Measurements from ENCODE around the gene VWA3B.
"Not testable (repeated sequence)": the region's sequence is repeated elsewhere in the genome, so short reads cannot be mapped to it uniquely, and the experiment has no call there.

Gene VWA3B, protein sequence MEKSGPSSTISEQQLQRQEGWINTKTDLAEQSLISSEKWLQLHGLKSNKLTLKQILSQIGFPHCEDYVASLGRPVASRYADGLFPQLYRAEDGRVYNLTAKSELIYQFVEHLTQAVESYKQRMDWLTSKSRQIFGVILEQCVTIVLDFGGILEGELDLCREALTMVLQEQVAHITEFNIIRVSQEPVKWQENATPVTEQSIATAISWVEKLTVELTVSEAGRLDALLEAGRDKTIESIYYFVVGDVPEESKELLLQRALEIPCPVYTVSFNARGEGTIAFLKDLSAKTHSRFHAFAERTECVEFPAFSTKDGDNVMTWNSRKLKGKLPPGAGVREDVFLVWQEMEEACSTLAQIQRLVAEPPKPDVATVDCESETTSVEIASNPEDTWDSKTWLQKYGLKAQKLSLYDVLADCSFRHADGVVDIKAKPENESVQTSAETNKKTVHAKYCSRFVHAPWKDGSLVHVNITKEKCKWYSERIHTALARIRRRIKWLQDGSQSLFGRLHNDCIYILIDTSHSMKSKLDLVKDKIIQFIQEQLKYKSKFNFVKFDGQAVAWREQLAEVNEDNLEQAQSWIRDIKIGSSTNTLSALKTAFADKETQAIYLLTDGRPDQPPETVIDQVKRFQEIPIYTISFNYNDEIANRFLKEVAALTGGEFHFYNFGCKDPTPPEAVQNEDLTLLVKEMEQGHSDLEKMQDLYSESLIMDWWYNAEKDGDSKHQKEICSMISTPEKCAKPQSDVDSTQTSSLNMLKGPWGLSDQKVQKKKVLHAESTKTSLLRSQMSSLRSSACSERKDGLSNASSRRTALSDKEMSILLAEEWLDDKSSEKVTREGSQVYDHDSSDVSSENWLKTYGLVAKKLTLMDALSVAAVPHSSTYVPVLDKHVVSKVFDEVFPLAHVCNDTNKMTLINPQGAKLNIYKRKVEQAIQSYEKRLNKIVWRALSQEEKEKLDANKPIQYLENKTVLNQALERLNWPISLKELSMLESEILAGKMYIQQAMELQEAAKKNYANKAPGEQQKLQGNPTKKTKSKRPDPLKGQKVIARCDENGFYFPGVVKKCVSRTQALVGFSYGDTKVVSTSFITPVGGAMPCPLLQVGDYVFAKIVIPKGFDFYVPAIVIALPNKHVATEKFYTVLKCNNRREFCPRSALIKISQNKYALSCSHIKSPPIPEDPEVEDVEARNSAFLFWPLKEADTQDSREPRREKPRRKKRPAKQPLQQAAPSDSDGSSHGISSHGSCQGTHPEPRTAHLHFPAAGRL (N-terminal part only)

DNA sequence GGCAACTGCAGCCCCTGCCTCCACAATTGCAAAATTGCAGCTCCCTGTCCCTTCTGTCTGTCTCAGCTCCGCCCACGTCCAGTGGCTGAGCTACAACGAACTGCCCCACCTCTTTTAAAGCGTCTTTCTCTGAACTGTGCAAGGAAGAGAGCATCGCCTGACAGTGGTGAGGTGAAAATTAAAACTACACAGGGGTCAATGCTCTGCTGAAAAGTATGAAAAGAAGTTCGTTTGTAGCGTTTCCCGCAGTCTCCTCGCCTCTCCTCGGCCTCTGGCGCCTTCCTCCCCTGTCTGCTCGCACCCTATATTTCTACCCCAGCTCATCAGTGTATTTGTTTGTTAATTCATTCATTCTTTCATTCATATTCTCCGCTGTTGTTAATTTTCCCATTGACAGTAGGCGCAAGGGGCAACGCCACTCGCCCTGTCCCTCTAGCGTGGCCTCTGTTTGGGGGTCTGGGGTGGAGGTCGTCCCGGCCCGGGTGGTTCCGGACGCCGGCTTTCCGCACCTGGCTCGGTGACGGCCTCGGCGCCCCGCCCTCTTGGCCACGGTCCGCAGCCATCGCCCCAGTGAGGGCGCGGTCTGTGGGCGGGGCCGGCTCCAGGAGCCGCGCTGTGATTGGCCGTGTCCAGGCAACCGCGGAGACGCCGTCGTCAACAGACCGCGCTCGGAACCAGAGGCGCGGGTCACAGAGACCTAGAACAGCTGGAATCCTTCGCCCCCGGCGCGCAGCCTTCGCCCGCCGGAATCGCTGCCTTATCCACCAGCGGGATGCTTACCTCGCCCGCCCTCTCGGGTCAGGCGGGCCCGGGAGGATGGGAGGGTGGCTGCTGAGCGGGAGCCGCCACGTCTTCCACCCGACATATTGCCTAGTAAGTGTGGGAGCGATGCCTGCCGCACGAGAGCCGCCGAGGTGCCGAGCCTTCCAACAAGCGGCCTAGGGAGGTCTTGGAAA lies at the start of gene VWA3B:
Gene VWA3B, plus strand, starts transcription at position 677 of the 956 bp plus-strand sequence. CDS start 5,926 bp downstream, outside the sequence.
- peak; percentile 66 to 77 (median 71) for DNase-seq

DNA sequence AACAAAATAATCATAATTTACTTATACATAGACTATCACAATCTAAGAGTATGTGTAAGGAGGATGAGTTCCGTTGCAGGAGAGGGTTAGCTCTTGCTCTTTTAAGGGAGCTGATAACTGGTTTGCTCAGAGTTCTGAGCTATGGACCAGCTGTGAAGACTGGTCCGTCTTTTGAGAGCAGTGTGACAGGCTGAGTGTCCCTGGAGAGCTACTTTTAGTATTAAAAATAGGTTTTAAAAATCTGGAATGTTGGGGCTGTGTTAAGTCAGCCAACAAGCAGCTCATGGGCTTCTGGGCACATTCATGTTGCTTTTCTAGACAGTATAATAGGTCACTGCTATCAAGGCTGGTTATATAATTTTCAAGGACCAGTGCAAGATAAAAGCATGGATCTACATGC lies 49.8 kb upstream of the VWA3B start:
- no peak for DNase-seq

DNA sequence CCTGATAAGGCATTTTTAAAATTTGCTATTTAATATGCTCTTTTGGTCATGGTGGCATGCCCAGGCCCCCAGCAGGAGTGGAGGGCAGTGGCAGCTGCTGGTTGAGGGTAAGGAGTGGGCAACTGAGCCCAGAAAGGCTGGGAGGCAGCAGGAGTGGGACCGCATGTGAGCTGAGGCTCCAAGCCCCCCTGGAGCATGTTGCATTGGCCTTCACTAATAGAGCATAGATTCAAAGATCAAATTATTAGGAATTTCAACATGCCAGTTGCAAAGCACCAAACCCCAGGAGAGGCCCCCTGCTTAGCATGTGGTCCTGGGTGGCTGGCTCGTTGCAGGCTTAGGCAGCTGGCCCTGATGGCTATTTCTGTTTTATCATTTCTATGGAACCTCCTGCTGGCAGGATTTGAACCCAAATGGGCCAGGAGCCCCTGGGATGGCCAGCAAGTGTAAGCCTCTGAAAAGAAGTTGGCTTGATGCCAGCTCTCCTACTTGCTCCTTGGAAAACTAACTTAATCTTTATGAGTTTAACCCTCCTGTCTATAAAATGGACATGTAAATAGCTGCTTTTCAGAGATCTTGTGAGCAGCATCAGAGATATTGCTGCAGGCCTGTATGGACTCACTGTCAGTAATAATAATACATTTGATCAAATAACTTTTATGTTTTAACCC lies 49.2 kb upstream of the VWA3B start:
- DNase-seq = no peak

DNA sequence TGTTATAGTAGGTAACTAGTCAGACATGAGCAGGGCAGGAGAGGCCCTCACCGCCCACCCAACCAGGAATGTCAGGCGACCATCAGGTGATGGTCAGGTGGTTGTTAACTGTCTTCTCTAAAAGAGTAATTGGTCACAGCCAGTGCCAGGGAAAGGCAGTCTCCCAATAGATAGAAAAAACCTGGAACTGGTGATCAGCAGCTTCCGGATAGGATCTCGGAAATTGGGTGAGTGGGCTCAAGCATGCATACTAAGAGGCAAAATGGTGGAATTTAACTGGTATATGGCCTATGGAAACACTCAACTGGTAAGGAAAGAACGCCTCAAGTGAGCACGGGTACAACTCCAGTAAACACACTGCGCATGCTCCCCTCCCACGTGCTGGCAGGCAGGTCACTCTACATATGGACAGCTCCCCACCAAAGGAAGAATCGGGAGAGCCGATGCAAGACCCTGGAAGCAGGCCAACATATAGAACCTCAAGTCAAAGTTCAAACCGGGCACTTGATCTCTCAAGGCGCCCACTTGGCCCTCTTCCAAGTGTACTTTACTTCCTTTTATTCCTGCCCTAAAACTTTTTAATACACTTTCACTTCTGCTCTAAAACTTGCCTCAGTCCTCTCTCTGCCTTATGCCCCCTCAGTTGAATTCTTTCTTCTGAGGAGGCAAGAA lies 47.7 kb upstream of the VWA3B start:
- peak; percentile 78 to 81 (median 80) for DNase-seq

DNA sequence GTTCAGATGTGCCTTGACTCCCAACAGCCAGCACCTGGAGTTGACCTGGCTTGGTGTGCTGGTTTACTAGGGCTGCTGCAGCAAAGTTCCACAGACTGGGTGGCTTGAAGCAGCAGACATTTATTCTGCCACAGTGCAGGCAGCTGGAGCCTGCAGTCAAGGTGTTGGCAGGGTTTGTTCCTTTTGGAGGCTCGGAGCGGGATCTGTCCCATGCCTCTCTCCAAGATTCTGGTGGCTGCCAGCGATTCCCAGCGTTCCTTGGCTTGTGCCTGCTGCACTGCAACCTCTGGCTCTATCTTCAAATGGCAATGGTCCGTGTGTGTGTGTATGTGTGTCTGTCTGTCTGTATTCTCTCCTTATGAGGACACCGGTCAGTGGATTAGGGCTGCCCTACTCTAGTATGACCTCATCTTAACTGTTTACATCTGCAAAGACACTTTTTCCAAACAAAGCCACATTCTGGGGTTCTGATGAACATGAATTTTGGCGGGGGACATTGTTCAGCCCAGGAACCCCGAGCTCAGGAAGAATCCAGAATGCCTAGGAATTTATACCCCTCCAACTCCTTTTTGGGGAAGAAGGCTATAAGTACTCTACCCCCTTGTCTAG lies 46.5 kb upstream of the VWA3B start:
- no peak for DNase-seq

DNA sequence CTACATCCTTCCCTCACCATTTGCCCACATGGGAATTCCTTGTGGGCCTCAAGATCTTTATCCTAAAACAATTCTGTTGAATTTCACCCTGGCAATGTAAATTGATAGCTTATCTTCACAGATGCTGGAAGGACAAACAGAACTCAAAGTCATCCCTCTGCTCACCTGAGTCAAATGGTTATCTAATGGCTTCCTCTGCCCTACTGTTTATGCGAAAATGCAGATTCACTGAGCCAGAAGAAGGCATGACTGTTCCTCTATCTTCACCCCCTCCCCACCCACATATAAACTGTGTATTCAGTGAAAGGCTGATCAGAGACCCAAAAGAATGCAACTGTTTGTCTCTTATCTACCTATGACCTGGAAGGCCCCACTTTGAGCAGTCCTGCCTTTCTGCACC lies 43.9 kb upstream of the VWA3B start:
- no peak for DNase-seq

DNA sequence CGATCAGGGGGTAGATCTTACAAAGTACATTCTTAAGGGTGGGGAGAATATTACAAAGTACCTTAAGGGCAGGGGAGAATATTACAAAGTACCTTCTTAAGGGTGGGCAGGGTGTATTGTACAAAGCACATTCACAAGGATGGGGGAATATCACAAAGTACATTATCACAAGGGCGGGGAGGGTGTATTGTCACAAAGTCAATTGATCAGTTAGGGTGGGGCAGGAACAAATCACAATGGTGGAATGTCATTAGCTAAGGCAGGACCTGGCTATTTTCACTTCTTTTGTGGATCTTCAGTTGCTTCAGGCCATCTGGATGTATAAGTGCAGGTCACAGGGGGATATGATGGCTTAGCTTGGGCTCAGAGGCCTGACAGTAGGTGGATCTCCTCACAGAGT lies 42.2 kb upstream of the VWA3B start:
- DNase-seq = not testable (repeated sequence)

DNA sequence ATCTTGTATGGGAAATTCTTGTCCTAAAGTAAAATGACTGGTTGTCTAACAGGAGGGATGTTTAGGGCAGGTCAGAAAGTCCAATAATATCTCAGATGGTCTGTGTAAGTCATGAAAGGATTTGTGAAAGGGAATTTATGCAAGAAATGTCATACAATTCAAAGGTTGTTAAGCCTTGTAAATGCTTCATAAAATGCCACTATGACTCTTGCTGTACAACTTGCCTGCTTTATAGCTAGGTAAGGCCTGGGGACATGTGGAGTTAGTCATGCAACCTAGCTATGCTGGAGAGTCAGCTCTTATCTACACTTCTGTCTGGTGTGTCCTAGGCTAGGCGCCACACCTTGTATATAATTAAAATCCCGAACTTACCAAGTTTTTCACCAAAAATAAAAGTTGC lies 36.9 kb upstream of the VWA3B start:
- DNase-seq = no peak

DNA sequence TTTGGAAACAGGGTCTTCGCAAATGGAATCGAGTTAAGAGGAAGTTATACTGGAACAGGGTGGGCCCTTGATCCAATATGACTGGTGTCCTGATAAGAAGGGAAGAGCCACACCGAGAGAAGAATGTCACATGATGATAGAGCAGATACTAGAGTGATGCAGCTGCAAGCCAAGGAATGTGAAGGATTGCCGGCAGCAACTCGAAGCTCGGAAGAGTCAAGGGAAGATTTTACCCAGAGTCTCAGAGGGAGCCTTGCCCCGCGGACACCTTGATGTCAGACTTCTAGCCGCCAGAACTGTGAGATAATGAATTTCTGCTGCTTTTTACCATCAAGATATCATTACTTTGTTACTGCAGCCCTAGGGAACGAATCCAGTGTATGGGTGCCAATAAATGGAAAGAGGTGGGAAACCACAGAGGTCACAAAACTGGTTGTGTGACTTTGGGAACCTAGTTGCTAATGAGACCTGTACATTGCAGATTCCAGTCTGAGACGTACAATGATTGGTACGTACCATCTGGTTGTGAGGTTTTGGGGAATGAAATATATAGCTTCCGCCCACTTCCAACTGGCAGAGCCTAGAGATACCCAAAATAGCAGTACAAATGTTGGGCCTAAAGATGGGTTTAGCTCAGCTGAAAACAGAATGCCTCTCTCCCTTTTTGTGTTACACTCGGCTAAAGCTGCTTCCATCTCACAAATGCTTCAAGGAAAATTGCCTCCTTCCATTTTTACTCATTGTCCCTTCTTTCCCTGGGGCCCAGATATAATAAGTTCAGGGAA lies 28.6 kb upstream of the VWA3B start:
- no peak for DNase-seq

DNA sequence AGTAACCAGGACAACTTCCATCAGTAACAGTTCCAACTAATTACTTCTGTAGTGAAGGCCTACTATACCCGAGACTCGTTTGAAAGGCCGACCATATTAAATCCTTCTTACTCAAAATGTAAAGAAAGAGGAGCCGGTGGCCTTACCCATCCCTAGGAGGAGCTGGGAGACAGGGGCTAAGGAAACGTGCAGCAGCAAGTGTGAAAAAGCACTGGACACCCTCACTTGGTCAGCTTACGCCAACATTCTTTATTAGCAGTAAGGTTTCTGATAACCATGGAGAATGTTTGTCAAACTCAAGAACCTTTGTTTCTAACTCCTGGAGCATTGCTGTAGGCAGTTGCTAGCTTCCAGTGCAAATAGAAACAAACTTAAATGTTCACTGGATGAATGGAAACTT lies 26.7 kb upstream of the VWA3B start:
- DNase-seq = no peak

DNA sequence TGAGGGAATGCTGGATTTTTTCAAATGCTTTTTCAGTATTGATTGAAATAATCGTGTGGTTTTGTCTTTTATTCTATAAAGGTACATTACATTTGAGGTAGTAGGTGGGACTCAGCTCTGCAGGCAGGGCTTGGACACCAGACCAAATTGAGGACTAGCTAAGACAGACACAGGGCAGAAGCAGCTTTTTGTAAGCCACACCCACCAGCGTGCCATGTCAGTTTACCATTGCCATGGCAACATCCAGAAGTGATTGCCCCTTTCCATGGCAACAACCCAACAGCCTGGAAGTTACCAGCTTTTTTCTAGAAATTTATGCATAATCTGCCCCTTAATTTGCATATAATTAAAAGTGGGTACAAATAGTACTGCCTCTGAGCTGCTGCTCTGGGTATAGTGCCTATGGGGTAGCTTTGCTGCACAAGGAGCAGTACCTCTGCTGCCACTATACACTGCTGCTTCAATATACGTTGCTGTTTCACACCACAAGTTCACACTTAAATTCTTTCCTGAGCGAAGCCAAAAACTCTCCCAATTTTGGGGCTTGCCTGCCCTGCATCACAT lies 23.6 kb upstream of the VWA3B start:
- no peak for DNase-seq

DNA sequence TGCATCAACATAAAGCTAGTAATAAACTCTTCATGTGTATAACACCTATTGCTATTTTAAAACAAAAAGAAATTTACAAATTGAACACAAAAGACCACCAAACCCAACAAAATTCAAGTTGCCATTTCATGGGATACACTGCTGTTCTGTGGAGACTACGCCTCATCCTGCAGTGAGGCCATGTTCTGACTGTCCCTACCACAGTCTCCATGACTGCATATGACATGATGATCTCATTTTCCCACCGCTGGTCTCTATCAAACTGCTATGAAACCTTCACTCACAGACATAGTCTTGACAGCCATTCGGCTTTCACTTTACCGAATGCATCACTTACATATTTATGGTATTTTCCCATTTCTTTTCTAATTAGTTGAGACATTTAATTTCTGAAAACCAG lies 21.2 kb upstream of the VWA3B start:
- DNase-seq = peak; percentile 5 to 37 (median 23)

DNA sequence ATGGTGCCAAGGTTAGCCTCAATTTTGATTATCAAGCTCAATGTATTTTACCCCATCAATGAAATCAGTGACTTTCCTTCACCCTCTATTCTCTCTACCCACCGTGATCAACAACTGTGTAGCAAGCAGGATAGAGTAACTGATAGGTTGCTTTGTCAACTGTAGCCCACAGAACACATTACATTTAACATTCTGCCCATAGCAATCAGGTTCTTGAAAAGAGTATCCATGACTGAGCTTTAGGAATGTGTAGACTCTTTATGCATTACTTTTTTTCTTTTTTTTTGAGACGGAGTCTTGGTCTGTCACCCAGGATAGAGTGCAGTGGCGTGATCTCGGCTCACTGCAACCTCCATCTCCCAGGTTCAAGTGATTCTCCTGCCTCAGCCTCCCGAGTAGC lies 19.8 kb upstream of the VWA3B start:
- DNase-seq = no peak

DNA sequence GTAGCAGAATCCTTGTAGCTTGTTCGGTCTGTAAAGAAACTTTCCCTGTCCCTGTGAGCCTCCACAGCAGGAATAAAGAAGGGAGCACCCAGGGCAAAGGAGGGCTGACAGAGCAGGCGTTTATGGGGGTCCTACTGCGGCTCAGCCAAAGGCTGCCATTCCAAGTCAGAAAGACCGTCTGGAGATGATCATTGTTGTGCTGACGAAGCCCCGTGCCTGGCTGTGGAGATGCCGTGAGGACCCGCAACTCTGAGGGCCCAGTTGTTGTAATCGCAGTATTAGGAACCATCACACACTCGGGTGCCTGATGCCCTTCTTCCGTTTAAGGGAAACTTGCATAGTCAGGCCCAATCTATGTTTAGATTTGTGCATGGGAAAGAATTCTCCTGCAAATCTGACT lies 16.9 kb upstream of the VWA3B start:
- no peak for DNase-seq

DNA sequence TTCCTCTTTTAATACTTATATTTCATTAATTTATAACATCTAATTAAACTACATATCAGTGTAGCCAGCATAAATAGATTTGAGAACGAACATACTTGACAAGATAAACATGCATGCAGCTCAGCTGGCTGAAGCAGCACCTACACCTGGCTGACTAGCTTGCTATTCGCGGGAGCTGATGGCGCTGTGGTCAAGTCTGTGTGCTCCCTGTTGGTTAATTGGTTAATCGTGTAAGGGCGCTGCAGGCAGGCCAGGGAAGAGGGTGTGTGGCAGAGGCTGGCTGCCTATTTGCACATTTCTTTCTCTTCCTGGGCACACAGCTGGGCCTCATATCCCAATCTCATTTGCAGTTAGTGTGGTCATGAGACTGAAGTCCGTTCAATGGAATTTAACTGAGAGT lies 14.5 kb upstream of the VWA3B start:
- DNase-seq = no peak

DNA sequence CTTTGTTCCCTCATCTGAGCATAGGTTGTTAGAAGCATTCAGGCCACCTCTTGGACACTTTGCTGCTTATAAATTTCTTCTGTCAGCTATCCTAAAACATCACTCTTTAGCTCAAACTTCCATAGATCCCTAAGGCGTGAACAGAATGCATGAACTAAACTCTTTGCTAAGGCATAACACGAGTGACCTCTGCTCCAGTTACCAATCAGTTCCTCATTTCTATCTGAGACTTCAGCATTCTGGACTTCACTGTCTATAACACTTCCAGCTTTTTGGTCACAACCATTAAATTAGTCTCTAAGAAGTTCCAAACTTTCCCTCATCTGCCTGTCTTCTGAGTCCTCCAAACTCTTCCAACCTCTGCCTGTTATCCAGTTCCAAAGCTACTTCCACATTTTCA lies 8.3 kb upstream of the VWA3B start:
- peak; percentile 24 to 48 (median 27) for DNase-seq

DNA sequence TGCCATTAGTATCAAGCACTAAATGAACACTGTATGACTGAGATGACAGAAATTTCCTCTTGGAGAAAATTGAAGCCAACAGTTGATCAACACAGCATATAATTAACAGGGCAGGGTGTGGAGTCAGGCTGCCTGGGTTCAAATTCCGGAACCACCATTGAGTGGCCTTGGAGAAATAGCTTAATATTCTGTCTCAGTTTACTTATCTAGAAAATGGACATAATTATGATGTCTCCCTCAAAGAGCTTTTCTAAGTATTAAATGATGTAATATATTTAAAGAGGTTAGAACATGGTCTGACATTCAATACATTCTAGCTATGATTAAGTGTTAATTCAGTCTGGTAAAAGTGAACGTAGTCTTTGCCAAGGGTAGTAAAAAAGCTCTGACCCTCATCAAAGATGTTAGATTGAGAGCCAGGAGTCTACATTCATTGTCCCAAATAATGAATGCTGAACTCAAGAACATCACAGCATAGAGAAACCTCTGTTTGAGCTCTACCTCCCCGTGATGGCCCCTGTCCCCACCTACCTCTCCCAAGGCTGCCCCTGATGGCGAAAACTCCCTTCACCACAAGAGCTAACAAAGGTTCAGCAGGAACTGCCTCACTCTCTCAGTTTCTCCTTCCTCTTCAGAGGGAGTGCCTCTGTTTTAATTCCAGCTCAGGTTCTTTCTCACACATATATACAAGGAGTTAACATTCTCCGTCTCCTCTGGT lies 2.7 kb upstream of the VWA3B start:
- no peak for DNase-seq

DNA sequence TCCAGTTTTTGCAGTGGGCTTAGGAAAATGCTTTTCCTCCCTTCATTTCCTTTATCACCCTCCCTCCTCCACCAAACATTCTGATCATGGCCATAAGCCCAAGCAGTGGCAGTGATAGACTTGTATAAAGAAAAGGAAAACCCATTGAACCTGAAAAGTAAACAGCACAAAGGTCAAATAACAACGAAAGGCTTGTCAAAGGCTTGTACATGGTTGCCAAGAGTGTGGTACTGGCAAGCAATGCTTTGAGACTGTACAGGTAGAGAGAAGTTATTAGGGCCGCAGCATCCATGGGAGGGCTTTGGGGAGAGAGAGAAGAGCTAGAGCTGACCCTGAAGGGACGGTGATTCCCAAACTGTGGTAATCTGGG lies 2.1 kb upstream of the VWA3B start:
- DNase-seq = no peak

DNA sequence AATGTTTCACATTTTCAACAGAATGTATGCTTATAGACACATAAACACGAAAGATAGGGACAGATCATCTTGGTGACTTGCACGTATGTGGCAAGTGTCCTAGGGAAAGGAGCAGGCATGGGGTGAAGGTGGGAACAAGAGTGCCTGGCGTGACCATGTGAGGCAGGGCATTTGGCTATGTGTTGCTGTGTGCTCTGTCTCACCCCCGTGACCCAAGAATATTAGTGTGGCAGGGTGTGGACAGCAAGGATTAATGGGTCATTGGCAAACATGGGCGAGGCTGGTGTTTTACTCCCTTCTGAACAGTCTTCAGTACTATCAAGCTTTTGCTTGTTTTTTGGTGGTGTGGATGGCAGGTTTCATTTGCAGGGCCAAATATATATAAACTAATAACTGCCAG lies 1.3 kb upstream of the VWA3B start:
- no peak for DNase-seq

Measured in suppressor macrophage treated with lipopolysaccharide for 1 hour (primary cell).